HG02571 (cell line): ENCODE results near the gene SERPINB8.
"Not testable (repeated sequence)": the region's sequence is repeated elsewhere in the genome, so short reads cannot be mapped to it uniquely, and the experiment has no call there.

Source experiments
- ATAC-seq: cut with Tn5 transposase; IDR thresholded peaks from one replicate; pipeline ENCODE4 v1.9.1; 2021; ENCODE audit warnings: mild to moderate bottlenecking, moderate library complexity; ENCODE audit not compliant: unreplicated experiment

Gene SERPINB8

GRCh38 chr18:63969942-63970808 is at the start of gene SERPINB8:
Gene SERPINB8, plus strand, starts transcription at chr18:63970081. Its CDS starts 8,228 bp downstream, at chr18:63978309.
- peak; percentile 93 for ATAC-seq

GRCh38 chr18:63922049-63922448 is 47.8 kb upstream of the SERPINB8 start:
- no peak for ATAC-seq

GRCh38 chr18:63924551-63924950 is 45.3 kb upstream of the SERPINB8 start:
- ATAC-seq, result no peak

- no peak for ATAC-seq
These were observed 41.5 kb upstream of the SERPINB8 start for GRCh38 chr18:63928331-63928730.

GRCh38 chr18:63929369-63929768 is 40.5 kb upstream of the SERPINB8 start:
- not testable (repeated sequence) for ATAC-seq

GRCh38 chr18:63930773-63931354 is 39.0 kb upstream of the SERPINB8 start:
- ATAC-seq, result no peak

- ATAC-seq, result peak; percentile 97
These were observed 33.5 kb upstream of the SERPINB8 start for GRCh38 chr18:63936156-63936931.

GRCh38 chr18:63936932-63937393 is 32.9 kb upstream of the SERPINB8 start:
- ATAC-seq, result peak; percentile 32

- no peak for ATAC-seq
These were observed 29.9 kb upstream of the SERPINB8 start for GRCh38 chr18:63940008-63940407.

- ATAC-seq, result not testable (repeated sequence)
These were observed 29.3 kb upstream of the SERPINB8 start for GRCh38 chr18:63940543-63941050.

- ATAC-seq, result no peak
These were observed 22.7 kb upstream of the SERPINB8 start for GRCh38 chr18:63947051-63947790.

GRCh38 chr18:63949068-63949737 is 20.7 kb upstream of the SERPINB8 start, which contains the start of gene HMSD:
Gene HMSD, plus strand, starts transcription at chr18:63949301. Its CDS starts 4,155 bp downstream, at chr18:63953456.
- ATAC-seq, result peak; percentile 95

GRCh38 chr18:63951302-63951705 is 18.6 kb upstream of the SERPINB8 start:
- no peak for ATAC-seq

GRCh38 chr18:63953811-63954210 is 16.1 kb upstream of the SERPINB8 start:
- ATAC-seq, result no peak

- ATAC-seq, result no peak
These were observed 13.1 kb upstream of the SERPINB8 start for GRCh38 chr18:63956755-63957154.

- no peak for ATAC-seq
These were observed 9.0 kb upstream of the SERPINB8 start for GRCh38 chr18:63960891-63961290.

- ATAC-seq, result no peak
These were observed 8.4 kb upstream of the SERPINB8 start for GRCh38 chr18:63961435-63961980.

GRCh38 chr18:63962137-63962536 is 7.7 kb upstream of the SERPINB8 start:
- no peak for ATAC-seq

- peak; percentile 73 for ATAC-seq
These were observed 6.1 kb upstream of the SERPINB8 start for GRCh38 chr18:63963615-63964256.
